Uterus (tissue), 2 donors: ENCODE data around the gene EML1.

Experiments
- POLR2A ChIP-seq, 2 donors: fragments of 450-650 bp; IDR thresholded peaks; one replicate each; pipeline ENCODE4 v1.6.1; 2016; ENCODE audit warnings: antibody characterized with exemption in 2 of 2, mild to moderate bottlenecking in 1 of 2, moderate library complexity in 1 of 2
- TF ChIP-seq, protein P1 (sequence below), 4 experiments: fragments of 200-600 bp in 2 of 4; fragments of 450-650 bp in 2 of 4; sonication (generic) in 2 of 4; IDR thresholded peaks; one replicate each; pipeline ENCODE4 v1.5.1; 2016 to 2019; ENCODE audit warnings: antibody characterized with exemption in 4 of 4, mild to moderate bottlenecking in 2 of 4, moderate library complexity in 1 of 4

DNA sequence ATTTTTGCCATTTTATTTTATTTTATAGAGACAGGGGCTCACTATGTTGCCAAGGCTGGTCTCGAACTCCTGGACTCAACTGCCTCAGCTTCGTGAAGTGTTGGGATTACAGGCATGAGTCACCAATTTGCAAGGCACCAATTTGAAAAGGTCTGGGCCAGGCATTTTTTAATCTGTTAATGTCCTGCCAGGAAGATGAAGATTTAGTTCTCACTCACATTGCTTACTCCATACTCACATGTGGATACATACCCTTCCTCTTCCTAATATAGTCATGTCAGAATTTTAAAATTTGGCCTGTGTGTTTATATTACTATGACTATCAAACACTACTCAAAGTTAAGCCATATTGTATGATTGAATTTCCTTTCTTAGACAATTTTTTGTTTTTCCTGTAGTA, 15.3 kb upstream of the EML1 start:
- TF ChIP-seq POLR2A (IDR thresholded peaks at IDR 0.05), result no peak
- TF ChIP-seq, protein P1, sequence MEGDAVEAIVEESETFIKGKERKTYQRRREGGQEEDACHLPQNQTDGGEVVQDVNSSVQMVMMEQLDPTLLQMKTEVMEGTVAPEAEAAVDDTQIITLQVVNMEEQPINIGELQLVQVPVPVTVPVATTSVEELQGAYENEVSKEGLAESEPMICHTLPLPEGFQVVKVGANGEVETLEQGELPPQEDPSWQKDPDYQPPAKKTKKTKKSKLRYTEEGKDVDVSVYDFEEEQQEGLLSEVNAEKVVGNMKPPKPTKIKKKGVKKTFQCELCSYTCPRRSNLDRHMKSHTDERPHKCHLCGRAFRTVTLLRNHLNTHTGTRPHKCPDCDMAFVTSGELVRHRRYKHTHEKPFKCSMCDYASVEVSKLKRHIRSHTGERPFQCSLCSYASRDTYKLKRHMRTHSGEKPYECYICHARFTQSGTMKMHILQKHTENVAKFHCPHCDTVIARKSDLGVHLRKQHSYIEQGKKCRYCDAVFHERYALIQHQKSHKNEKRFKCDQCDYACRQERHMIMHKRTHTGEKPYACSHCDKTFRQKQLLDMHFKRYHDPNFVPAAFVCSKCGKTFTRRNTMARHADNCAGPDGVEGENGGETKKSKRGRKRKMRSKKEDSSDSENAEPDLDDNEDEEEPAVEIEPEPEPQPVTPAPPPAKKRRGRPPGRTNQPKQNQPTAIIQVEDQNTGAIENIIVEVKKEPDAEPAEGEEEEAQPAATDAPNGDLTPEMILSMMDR (IDR thresholded peaks at IDR 0.05), result no peak
